ENCODE data around the gene IFI35. TPM values are rescaled to one million over a fixed set of nuclear protein-coding genes. Genes with fewer than 3 reads are reported as not detected.
A peak's percentile ranks its signal among the peaks of the same experiment; 100 is the strongest.
"Not testable (repeated sequence)": the region's sequence is repeated elsewhere in the genome, so short reads cannot be mapped to it uniquely, and the experiment has no call there.

Gene IFI35
- total and polyA plus RNA-seq, 4 experiments from 2014 or later: 33.1 to 66.2 (median 47.9) TPM

GRCh38 chr17:42997390-42997983 is 9.1 kb upstream of the IFI35 start:
- intact Hi-C loops (cut with micrococcal nuclease): loop anchor here (10.0 kb wide), 1 partner anchor 273 kb away; no protein-coding TSS in a partner anchor
- CTCF ChIA-PET (ENCODE audit: partially characterized antibody): interaction anchor here (0.9 to 2.1 kb wide), 21 partner anchors 10 to 487 kb away, joined by 3 to 23 read pairs (median 6); partner anchors contain the start of genes AARSD1, DHX8, IFI35 and PSMC3IP
- POLR2A ChIA-PET (ENCODE audit: partially characterized antibody): interaction anchor here (0.7 to 4.4 kb wide), 38 partner anchors 10 to 1133 kb away, joined by 3 to 69 read pairs (median 9); partner anchors contain the start of genes AARSD1, ACLY, ARL4D and BECN1
- H3K4me3 ChIP-seq (ENCODE audit: low read length in 2 of 2): no peak overlapping the region
- peaks cover 27% of the 10 kb centered on the region for H3K36me3 ChIP-seq (ENCODE audit: insufficient read depth, low read length)
- no peaks in the 10 kb centered on the region for H3K27me3 ChIP-seq (ENCODE audit: insufficient read depth, low read length)
- Mint-ChIP-seq H3K9me3 (no peaks in the 10 kb centered on the region), H3K4me1 (peaks cover 16 to 36% (median 24%) of the 10 kb centered on the region in 4 donors), H3K27me3 (peaks cover 0 to 2% of the 10 kb centered on the region in 2 donors), H3K36me3 (peaks cover 22 to 54% of the 10 kb centered on the region in 2 donors), H3K4me3 (peak overlapping the region in 7 of 8 donors; percentile 94 to 98 (median 96)), H3K27ac (peak overlapping the region; percentile 96 to 99 (median 99))
- peak overlapping the region; percentile 57 for H3K27ac ChIP-seq (ENCODE audit: low read depth, low read length)
- DNase-seq: no peak
- no peaks in the 10 kb centered on the region for H3K9me3 ChIP-seq (ENCODE audit: control insufficient read depth in 1 of 2, low read length in 2 of 2)
- peaks cover 22% of the 10 kb centered on the region for H3K4me1 ChIP-seq (ENCODE audit: insufficient read depth, low read length)

GRCh38 chr17:42997984-42998938 is 8.3 kb upstream of the IFI35 start, which contains the start of gene RPL27:
TSS of gene RPL27 (plus strand) at chr17:42998419. CDS start at chr17:42998751, 332 bp downstream.
- peak; percentile 95 to 99 (median 99) for DNase-seq
- Mint-ChIP-seq H3K9me3 (no peaks in the 10 kb centered on the region), H3K4me1 (peaks cover 16 to 36% (median 24%) of the 10 kb centered on the region in 4 donors), H3K27ac (peak within 1 kb of the TSS; percentile 96 to 99 (median 99)), H3K27me3 (peaks cover 0 to 2% of the 10 kb centered on the region in 2 donors), H3K4me3 (peak within 1 kb of the TSS; percentile 94 to 98 (median 96)), H3K36me3 (peaks cover 18 to 53% of the 10 kb centered on the region in 2 donors)
- peak within 1 kb of the TSS; percentile 99 for H3K27ac ChIP-seq (ENCODE audit: low read depth, low read length)
- peaks cover 27% of the 10 kb centered on the region for H3K36me3 ChIP-seq (ENCODE audit: insufficient read depth, low read length)
- intact Hi-C loops (cut with micrococcal nuclease): loop anchor here (1.0 to 10.0 kb wide), 10 partner anchors 18 to 485 kb away; partner anchors contain the start of genes AARSD1, BECN1, BRCA1 and DHX8
- peaks cover 22% of the 10 kb centered on the region for H3K4me1 ChIP-seq (ENCODE audit: insufficient read depth, low read length)
- CTCF ChIA-PET (ENCODE audit: partially characterized antibody): interaction anchor here (0.6 to 2.1 kb wide), 24 partner anchors 9 to 486 kb away, joined by 3 to 23 read pairs (median 6); partner anchors contain the start of genes AARSD1, DHX8, IFI35 and PSMC3IP
- no peaks in the 10 kb centered on the region for H3K9me3 ChIP-seq (ENCODE audit: control insufficient read depth in 1 of 2, low read length in 2 of 2)
- POLR2A ChIA-PET (ENCODE audit: partially characterized antibody): interaction anchor here (0.7 to 4.4 kb wide), 41 partner anchors 9 to 1134 kb away, joined by 3 to 69 read pairs (median 8); partner anchors contain the start of genes AARSD1, ACLY, ARL4D and BECN1
- no peaks in the 10 kb centered on the region for H3K27me3 ChIP-seq (ENCODE audit: insufficient read depth, low read length)
- H3K4me3 ChIP-seq (ENCODE audit: low read length in 2 of 2): peak within 1 kb of the TSS; percentile 79 to 94

- Mint-ChIP-seq H3K9me3 (no peaks in the 10 kb centered on the region), H3K27ac (peak overlapping the region; percentile 96 to 99 (median 99)), H3K27me3 (peaks cover 0 to 2% of the 10 kb centered on the region in 2 donors), H3K4me1 (peaks cover 16 to 36% (median 24%) of the 10 kb centered on the region in 4 donors), H3K36me3 (peaks cover 18 to 55% of the 10 kb centered on the region in 2 donors), H3K4me3 (peak overlapping the region; percentile 94 to 98 (median 96))
- Histone ChIP-seq H3K4me1 (ENCODE audit: insufficient read depth, low read length) (peaks cover 22% of the 10 kb centered on the region), H3K4me3 (ENCODE audit: low read length in 2 of 2) (peak overlapping the region; percentile 79 to 94), H3K27ac (ENCODE audit: low read depth, low read length) (peak overlapping the region; percentile 99), H3K9me3 (ENCODE audit: control insufficient read depth in 1 of 2, low read length in 2 of 2) (no peaks in the 10 kb centered on the region), H3K27me3 (ENCODE audit: insufficient read depth, low read length) (no peaks in the 10 kb centered on the region), H3K36me3 (ENCODE audit: insufficient read depth, low read length) (peaks cover 27% of the 10 kb centered on the region)
- CTCF ChIA-PET (ENCODE audit: partially characterized antibody): interaction anchor here (1.3 to 2.1 kb wide), 6 partner anchors 8 to 485 kb away, joined by 4 to 23 read pairs (median 6); partner anchors contain the start of genes DHX8, IFI35 and RND2
- DNase-seq: no peak
- intact Hi-C loops (cut with micrococcal nuclease): loop anchor here (2.0 to 10.0 kb wide), 4 partner anchors 174 to 484 kb away; partner anchors contain the start of genes BECN1 and DHX8
- POLR2A ChIA-PET (ENCODE audit: partially characterized antibody): interaction anchor here (1.0 to 4.4 kb wide), 24 partner anchors 8 to 1080 kb away, joined by 3 to 69 read pairs (median 14); partner anchors contain the start of genes AARSD1, ACLY, BRCA1 and DHX8
These were observed 7.5 kb upstream of the IFI35 start for GRCh38 chr17:42999003-42999525.

- intact Hi-C loops (cut with micrococcal nuclease); H3K27me3 ChIP-seq (ENCODE audit: insufficient read depth, low read length); H3K27me3 Mint-ChIP-seq; H3K4me3 ChIP-seq (ENCODE audit: low read length in 2 of 2); H3K9me3 ChIP-seq (ENCODE audit: control insufficient read depth in 1 of 2, low read length in 2 of 2); H3K9me3 Mint-ChIP-seq; POLR2A ChIA-PET (ENCODE audit: partially characterized antibody); DNase-seq; H3K27ac ChIP-seq (ENCODE audit: low read depth, low read length); H3K4me3 Mint-ChIP-seq: not testable (repeated sequence)
- peaks cover 22% of the 10 kb centered on the region for H3K4me1 ChIP-seq (ENCODE audit: insufficient read depth, low read length)
- peaks cover 27% of the 10 kb centered on the region for H3K36me3 ChIP-seq (ENCODE audit: insufficient read depth, low read length)
- H3K27ac Mint-ChIP-seq: peak overlapping the region in 2 of 7 donors; percentile 74 to 75
- peaks cover 12 to 52% of the 10 kb centered on the region in 2 donors for H3K36me3 Mint-ChIP-seq
- peaks cover 16 to 32% (median 24%) of the 10 kb centered on the region in 4 donors for H3K4me1 Mint-ChIP-seq
- CTCF ChIA-PET (ENCODE audit: partially characterized antibody): interaction anchor here (1.1 kb wide), 1 partner anchor 23 kb away, joined by 3 read pairs; no protein-coding TSS in a partner anchor
These were observed 5.7 kb upstream of the IFI35 start for GRCh38 chr17:43000894-43001293.

- no peak for DNase-seq
- Histone ChIP-seq H3K27me3 (ENCODE audit: insufficient read depth, low read length) (no peaks in the 10 kb centered on the region), H3K36me3 (ENCODE audit: insufficient read depth, low read length) (peaks cover 27% of the 10 kb centered on the region), H3K4me1 (ENCODE audit: insufficient read depth, low read length) (peaks cover 37% of the 10 kb centered on the region), H3K9me3 (ENCODE audit: control insufficient read depth in 1 of 2, low read length in 2 of 2) (no peaks in the 10 kb centered on the region), H3K4me3 (ENCODE audit: low read length in 2 of 2) (no peak overlapping the region), H3K27ac (ENCODE audit: low read depth, low read length) (no peak overlapping the region)
- H3K27ac Mint-ChIP-seq: peak overlapping the region in 5 of 7 donors; percentile 29 to 81 (median 42)
- intact Hi-C loops (cut with micrococcal nuclease): no loop called here
- no peaks in the 10 kb centered on the region for H3K27me3 Mint-ChIP-seq
- peaks cover 12 to 51% of the 10 kb centered on the region in 2 donors for H3K36me3 Mint-ChIP-seq
- peak overlapping the region in 1 of 8 donors; percentile 29 for H3K4me3 Mint-ChIP-seq
- POLR2A ChIA-PET (ENCODE audit: partially characterized antibody): interaction anchor here (1.5 kb wide), 1 partner anchor 21 kb away, joined by 4 read pairs; the partner anchor contains the start of gene RND2
- CTCF ChIA-PET (ENCODE audit: partially characterized antibody): interaction anchor here (0.7 kb wide), 1 partner anchor 364 kb away, joined by 3 read pairs; no protein-coding TSS in a partner anchor
- H3K9me3 Mint-ChIP-seq: no peaks in the 10 kb centered on the region
- peaks cover 15 to 28% (median 26%) of the 10 kb centered on the region in 4 donors for H3K4me1 Mint-ChIP-seq
These were observed 2.9 kb upstream of the IFI35 start for GRCh38 chr17:43003542-43004172.

All from CD4-positive, alpha-beta memory T cell (primary cell).